Stimulated activated CD8-positive, alpha-beta memory T cell treated with anti-CD3 and anti-CD28 coated beads, Interleukin-4, amount 100 ng/mL, for 48 hours (primary cell): ENCODE results near the gene NFASC.

Experiments
- DNase-seq: peaks from one replicate; pipeline ENCODE4 v3.0.0-alpha.2; 2020

NFASC gene

GRCh38 chr1:205046870-205047269 is 176.2 kb downstream of the NFASC start:
- DNase-seq = no peak

GRCh38 chr1:205047764-205048231 is 177.1 kb downstream of the NFASC start:
- DNase-seq = no peak

GRCh38 chr1:205048382-205048781 is 177.7 kb downstream of the NFASC start:
- DNase-seq = no peak

- DNase-seq = no peak
Observed at GRCh38 chr1:205049479-205049878, 178.8 kb downstream of the NFASC start.

- DNase-seq = no peak
Observed at GRCh38 chr1:205052690-205053089, 182.0 kb downstream of the NFASC start.

- DNase-seq = no peak
Observed at GRCh38 chr1:205053296-205053695, 182.6 kb downstream of the NFASC start.

- no peak for DNase-seq
Observed at GRCh38 chr1:205054013-205054412, 183.4 kb downstream of the NFASC start.

- no peak for DNase-seq
Observed at GRCh38 chr1:205056188-205056611, 185.5 kb downstream of the NFASC start.

- DNase-seq = no peak
Observed at GRCh38 chr1:205056956-205057568, 186.4 kb downstream of the NFASC start.

- DNase-seq = no peak
Observed at GRCh38 chr1:205057808-205058575, 187.3 kb downstream of the NFASC start.

GRCh38 chr1:205058853-205059252 is 188.2 kb downstream of the NFASC start:
- DNase-seq = no peak

- DNase-seq = no peak
Observed at GRCh38 chr1:205059660-205060059, 189.0 kb downstream of the NFASC start.

GRCh38 chr1:205060746-205061145 is 190.1 kb downstream of the NFASC start:
- DNase-seq = no peak

- DNase-seq = no peak
Observed at GRCh38 chr1:205061227-205061626, 190.6 kb downstream of the NFASC start.

GRCh38 chr1:205061665-205062069 is 191.0 kb downstream of the NFASC start:
- peak; percentile 89 for DNase-seq

GRCh38 chr1:205062319-205062718 is 191.7 kb downstream of the NFASC start:
- no peak for DNase-seq

GRCh38 chr1:205062895-205063294 is 192.2 kb downstream of the NFASC start:
- DNase-seq = no peak

- DNase-seq = no peak
Observed at GRCh38 chr1:205064301-205064700, 193.6 kb downstream of the NFASC start.

- no peak for DNase-seq
Observed at GRCh38 chr1:205064741-205065316, 194.2 kb downstream of the NFASC start.

GRCh38 chr1:205065666-205066065 is 195.0 kb downstream of the NFASC start:
- no peak for DNase-seq

- DNase-seq = no peak
Observed at GRCh38 chr1:205066141-205066818, 195.6 kb downstream of the NFASC start.

GRCh38 chr1:205067031-205067430 is 196.4 kb downstream of the NFASC start:
- DNase-seq = no peak

- no peak for DNase-seq
Observed at GRCh38 chr1:205068001-205068400, 197.3 kb downstream of the NFASC start.
